Stimulated activated CD8-positive, alpha-beta memory T cell treated with anti-CD3 and anti-CD28 coated beads, Interleukin-7, amount 100 ng/mL, for 1 hour (primary cell): ENCODE data around the gene ORAI3.
A peak's percentile ranks its signal among the peaks of the same experiment; 100 is the strongest.

Source experiments
- DNase-seq, 2 donors: peaks; one replicate each; pipeline ENCODE4 v3.0.0-alpha.2; 2020; ENCODE audit warnings: low read depth in 2 of 2

Gene ORAI3

DNA sequence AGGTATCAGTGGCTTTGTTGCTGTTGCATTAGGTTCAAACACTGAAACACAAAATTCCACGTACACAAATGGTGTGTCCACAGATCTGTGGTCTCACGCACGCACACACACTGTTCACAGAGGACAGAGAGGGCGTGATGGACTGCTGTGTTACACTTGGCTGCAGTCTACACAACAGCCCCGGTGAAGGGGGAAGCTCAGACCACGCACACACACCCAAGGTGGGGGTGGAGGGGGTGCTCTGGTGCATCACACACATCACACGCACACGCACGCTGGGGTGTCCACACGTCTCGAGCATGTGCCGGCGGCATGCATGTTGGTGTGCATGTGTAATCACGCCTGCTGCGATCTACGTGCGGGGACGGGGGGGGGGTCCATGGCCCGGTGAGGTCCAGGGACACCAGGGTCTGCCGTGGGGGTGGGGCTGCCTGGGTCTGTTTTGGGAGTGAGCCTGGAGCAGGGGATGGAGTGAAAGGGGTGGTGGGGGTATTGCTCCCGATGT, 43.5 kb downstream of the ORAI3 start:
- no peak for DNase-seq

DNA sequence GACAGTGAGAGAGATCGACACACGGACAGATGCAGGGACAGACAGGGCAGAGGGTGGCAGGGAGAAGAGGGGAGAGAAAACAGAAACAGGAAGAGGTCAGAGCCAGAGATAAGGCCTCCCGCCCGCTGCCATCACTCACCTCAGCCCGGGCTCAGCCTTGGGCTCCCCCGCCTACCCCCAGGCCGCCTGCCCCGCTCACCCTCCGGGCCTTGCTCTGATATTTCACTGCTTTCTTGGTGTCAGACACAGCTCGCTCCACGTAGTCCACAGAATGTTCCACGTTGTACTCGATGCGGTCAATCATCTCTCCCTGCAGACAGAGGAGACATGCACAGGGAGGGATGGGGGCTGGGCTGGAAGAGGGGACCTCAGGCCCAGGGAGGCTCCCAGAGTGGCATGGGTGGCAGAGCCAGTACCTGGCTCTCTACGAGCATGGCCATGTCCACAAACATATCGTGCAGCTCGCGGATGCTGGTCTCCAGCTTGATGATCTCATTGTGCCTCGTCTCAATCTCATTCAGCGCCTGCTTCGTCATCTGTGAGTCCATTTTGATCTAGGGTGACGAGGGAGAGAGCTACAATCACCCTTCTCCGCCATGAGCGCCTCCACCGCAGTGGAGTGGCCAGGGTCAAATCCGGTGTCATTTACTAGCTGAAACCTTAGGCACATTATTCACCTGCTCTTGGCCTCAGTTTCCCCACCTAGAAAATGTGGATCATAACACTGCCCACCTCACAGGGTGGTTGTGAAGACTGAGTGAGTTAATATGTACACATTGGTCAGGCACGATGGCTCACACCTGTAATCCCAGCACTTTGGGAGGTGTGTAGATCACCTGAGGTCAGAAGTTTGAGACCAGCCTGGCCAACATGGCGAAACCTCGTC, 44.3 kb downstream of the ORAI3 start:
- DNase-seq = no peak

DNA sequence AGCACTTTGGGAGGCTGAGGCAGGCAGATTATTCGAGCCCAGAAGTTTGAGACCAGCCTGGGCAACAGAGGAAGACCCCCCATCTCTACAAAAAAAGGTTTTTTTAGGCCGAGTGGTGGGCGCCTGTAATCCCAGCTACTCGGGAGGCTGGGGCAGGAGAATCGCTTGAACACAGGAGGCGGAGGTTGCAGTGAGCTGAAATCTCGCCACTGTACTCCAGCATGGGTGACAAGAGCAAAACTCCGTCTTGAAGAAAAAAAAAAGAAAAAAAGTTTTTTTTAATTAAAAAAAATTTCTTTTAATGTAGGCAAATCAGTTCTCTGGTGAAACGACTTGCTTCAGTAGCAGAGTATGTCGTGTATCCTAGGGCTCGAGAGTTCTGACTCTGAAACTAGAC, 47.1 kb downstream of the ORAI3 start:
- no peak for DNase-seq

DNA sequence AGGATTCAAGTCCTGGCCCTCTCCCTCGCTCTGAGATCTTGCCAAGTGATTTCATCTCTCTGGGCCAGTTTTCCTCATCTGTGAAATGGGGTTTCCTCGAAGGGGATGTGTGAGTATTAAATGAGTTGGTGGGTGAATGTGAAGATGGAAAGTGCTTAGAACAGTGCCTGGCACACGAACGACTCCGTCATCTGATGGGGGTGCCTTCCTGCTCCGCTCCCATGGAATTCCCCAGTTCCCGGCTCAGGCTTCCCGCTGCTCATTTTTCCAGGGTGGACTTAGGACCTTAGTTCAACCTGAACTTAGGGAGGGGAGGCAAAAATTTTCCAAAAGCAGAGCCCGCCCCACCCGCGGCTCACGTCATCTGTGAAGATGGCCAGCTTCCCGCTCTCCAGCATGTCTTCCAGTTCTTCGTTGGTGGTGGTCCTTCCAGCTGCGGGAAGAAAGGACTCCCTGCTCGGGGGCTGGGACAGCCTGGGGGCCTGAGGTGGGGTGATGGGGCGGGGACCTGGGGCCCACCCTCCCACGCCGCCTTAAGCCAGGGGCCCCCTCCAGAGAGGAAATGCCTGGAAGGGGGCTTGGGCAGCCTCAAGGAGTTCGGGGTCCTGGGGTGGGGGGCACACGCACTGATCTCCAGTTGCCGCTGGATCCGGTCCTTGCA, 47.6 kb downstream of the ORAI3 start:
- DNase-seq = no peak

DNA sequence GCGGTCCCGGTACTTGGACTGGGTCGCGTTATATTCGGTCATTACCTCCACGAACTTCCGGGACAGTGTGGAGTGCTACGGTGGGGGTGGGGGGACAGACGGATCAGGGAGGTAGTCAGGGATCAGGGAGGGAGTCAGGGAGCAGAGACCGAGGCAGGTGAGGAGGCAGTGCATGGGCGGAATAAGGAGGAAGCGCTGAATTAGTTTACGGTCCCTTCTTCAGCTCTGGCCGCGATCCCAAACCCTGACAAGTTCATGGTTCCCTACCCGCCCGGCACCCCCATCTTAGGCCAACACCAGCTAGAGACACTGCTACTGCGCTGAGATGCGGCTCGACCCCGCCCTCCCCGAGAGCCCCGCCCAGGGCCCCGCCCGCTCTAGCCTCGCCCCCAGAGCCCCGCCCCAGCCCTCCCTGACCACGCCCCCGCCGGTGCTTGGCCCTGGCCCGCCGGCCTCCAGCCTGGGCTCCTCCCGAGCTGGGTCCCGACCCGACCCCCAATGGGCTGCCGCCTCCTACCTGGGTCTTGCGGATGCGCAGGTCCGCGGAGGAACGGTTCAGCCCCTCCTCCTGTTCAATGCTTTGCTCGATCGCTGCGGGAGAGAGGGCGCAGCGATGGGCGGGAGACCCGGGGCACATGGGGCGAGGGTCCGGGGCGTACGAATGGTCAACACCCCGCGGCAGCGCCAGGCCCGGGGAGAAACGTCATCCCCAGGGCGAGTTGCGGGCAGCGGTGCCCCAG, 48.3 kb downstream of the ORAI3 start:
- DNase-seq = peak; percentile 69 to 70

DNA sequence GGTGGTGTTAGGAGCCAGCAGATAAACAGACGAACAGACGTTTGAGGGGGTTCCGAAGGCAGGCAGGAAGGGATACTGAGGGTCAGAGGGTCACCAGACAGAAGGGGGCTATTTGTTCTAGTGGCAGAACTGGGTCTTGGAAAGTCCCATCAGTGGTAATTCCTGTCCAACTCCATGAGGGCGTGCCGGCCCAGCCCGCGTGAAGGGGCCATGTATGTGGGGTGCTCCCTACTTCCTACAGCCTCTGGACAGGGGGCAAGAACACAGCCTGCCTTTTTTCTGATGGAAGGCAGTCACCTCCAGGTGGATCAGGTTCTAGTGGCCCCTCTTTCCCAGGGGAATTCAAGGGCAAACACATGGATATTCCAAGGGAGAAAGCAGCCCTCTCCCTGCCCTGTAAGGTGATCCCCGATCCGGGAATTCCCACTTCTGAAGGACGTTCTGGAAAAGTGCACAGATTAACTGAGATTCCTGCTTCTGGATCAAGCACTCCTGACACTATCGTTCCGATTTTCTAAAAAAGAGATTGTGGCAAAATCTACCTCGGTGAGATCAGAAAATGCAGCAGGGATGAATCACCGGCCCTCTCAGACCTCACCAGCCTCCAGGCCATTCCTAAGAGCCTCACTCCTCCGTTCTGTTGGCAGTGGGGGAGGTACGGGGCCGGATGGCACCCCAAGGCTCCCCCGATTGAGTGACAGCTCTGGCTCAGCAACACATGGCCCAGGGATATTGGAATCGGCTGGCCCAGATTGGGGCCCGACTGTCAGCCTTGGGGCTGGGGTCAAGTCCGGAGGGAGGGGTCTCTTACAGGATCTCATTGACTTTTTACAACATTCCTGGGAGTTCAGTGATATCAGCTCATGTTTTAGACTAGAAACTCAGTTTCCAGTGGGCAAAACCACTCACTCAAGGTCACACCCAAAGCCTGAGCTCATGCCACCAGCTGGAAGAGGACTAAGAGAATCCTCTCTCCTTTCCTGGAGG, 49.1 kb downstream of the ORAI3 start:
- no peak for DNase-seq

DNA sequence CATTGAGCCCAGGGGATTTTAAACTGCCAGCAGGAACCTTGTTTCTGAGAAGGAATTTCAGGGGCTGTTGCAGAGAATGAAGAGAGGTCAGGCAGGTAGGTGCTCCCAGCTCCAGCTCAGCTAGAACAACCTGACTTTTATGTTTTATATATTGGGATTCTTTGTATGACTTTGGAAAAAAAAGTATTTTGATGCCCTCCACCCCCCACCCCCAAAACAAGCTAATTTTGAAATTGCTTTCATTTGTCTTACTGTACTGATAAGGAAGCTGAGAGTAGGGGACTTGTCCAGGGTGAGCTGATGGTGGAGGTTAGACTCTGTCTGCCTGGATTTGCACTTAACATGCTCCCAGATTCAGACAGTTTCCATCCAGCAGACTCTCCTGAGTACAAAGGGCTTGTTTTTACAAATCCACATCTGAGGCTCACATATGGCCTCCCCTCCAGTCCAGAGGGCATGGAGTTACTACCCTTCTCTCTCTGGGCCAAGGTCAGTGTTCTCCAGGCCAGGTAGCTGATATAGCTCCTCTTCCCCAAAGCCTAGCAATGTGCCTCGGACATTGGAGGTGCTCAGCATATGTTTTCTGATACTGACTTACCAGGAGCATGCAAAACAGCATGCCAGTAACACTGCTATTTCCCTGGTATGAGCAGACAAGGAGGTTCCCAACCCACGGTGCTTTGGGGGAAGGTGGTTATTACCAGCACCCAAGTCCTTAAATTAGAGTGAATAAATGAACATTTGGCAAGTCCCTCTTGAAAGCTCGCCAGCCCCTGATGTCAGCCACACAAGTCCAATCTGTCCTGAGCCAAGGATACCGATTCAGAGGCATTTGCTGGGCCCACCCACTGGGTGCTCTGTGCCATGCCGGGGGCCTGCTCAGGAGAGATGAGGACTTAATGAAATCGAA, 50.2 kb downstream of the ORAI3 start:
- DNase-seq = no peak

DNA sequence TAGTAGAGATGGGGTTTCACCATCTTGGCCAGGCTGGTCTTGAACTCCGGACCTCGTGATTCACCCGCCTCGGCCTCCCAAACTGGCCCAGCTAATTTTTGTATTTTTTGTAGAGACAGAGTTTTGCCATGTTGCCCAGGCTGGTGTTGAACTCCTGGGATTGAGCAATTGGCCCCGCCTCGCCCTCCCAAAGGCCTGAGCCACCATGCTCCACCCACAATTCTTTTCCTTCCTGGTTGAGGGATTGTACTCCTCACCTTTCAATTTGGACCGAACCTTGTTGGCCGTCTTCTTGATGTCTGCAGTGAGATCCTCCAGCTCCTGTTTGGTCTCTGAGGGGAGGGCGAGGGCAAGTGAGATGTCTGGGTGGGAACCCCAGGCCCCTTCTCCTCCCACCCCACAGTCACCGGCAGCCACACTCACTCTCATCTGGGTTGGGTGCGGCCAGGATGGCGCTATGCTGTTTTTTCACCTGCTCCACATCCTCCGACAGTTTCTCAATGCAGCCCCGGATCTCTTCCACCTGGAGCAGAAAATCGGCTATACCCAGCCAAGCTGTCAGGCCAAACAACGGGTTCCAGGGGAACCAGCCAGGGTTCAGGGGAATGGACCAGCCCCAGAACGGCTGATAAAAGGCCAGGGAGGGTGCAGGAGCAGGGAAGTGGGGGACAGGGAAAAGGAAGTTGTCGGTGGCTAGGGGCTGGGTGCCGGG, 52.0 kb downstream of the ORAI3 start:
- no peak for DNase-seq

DNA sequence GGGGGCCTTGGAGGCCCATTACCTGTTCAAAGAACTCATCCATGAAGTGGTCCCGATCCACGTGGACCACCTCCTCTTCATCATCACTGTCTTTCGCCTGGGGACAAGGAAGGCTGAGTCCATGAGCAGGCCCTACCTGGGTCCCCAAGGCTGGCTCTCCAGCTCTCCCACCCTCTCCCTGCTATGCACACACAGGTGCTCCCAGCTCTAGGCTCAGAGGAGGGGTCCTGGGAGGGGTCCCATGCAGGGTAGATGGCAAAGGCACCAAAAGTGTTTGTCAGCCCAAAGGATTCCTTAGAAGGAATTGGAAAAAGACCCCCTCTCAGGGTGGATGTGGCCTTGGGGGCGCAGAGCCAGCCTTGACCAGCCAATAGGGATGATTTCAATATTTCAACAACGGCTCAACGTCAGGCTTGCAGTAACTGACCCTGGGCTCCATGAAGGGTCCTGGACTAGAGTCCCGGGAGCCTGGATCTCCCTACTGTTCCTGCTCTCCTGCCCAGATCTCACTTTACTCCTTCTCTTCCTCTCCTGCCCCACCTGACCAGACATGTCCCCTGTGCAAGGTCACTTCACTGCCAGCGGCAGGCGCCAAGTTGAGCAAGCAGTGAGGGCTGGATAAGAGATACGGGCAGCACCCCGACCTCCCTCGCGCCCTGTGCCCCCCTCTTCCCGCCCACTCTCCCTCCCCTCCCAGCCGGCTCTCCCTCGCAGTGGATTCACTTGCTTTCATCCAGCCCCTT, 52.8 kb downstream of the ORAI3 start:
- no peak for DNase-seq

DNA sequence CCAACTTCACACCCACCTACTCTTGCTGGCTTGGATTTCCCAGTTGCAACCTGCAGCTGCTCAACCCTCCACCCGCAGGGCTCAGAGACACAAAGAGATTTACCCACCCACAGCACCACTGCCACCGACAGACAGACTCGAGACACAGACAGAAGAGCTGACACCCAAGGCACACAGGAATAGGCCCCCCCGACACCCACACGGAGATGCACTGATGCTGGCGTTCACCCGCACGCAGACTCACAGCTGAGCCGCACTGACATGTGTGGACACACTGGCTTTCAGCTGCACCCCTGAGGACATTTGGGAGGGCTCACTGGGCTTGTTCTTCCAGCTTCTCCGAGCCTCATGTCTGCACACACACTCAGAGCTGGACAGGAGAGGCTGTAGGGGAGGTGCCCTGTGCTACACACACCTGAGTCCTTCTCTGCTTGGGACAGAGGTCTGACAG, 53.4 kb downstream of the ORAI3 start:
- no peak for DNase-seq

DNA sequence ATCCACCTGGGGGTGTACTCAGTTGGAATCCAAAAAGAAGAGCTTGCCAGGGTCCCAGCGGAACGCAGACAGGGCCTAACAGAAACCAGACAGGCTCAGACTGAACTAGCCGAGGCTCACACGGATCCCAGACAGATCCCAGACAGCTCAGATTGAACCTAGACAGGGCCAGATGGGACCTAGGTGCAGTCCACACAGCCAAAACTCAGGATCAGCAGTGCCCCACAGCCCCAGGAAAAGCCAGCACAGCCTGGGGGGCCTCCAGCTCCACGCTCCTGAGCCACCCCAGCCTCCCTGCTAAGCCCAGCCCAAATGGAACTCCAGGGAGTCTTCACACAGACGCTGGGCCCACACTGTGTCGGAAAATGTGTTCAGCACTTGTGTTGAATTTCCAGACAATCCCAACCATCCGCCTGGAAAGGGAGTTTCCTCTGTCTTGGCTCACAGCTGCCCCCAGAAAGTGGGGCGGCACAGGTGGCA, 54.0 kb downstream of the ORAI3 start:
- no peak for DNase-seq

DNA sequence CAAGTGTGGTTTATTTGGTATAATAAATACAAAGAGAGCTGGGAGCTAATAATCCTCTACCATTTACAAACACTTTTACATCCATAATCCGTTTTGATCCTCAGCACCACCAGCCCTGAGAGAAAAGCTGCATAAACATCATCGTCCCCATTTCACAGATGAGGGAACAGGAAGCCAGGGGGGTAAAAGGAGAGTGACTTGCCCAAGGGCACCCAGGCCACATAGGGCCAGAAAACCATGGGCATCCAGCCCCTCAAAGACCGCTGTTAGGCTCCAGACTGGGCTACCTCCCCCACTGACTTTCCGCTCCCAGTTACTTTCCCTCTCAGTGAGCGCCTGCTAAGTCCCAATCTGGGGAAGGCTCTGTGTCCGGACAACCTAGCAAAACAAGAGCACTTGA, 54.9 kb downstream of the ORAI3 start:
- DNase-seq = no peak
